Liver (tissue), 9 donors: ENCODE results near the gene WIPF1. TPM values are rescaled to one million over a fixed set of nuclear protein-coding genes. Genes with fewer than 3 reads are reported as not detected.

Experiments used
- DNase-seq: peaks from one replicate; pipeline ENCODE4 v3.0.0-alpha.2; 2017; ENCODE audit warnings: low spot score
- H3K27ac ChIP-seq, 2 donors: one replicate each; pipeline ENCODE4 v1.7.0; 2013; ENCODE audit warnings: inconsistent platforms in 2 of 2, low read length in 2 of 2, control low read depth in 1 of 2, low read depth in 1 of 2, mild to moderate bottlenecking in 1 of 2
- H3K27me3 ChIP-seq, 4 donors: one replicate each; pipeline versions ENCODE4 v1.6.1 to v1.7.0; 2013; ENCODE audit warnings: low read length in 3 of 4, inconsistent platforms in 1 of 4, mild to moderate bottlenecking in 1 of 4, moderate library complexity in 1 of 4; ENCODE audit not compliant: control insufficient read depth in 4 of 4, insufficient read depth in 4 of 4
- H3K36me3 ChIP-seq, 4 donors: one replicate each; pipeline versions ENCODE4 v1.6.1 to v1.7.0; 2013; ENCODE audit warnings: low read length in 3 of 4, mild to moderate bottlenecking in 3 of 4, low read depth in 1 of 4, moderate library complexity in 1 of 4; ENCODE audit not compliant: control insufficient read depth in 4 of 4, insufficient read depth in 3 of 4
- H3K4me1 ChIP-seq, 4 donors: one replicate each; pipeline versions ENCODE4 v1.6.1 to v1.7.0; 2013; ENCODE audit warnings: low read length in 3 of 4, mild to moderate bottlenecking in 3 of 4, moderate library complexity in 1 of 4; ENCODE audit not compliant: control insufficient read depth in 4 of 4, insufficient read depth in 4 of 4
- H3K4me3 ChIP-seq, 3 donors: one replicate each; pipeline versions ENCODE4 v1.6.1 to v1.7.0; 2013; ENCODE audit warnings: low read length in 3 of 3, control low read depth in 1 of 3, low read depth in 1 of 3, mild to moderate bottlenecking in 1 of 3
- H3K9ac ChIP-seq, 2 donors: one replicate each; pipeline ENCODE4 v1.7.0; 2013; ENCODE audit warnings: low read length in 2 of 2, mild to moderate bottlenecking in 2 of 2, moderate library complexity in 2 of 2, control low read depth in 1 of 2, low read depth in 1 of 2
- H3K9me3 ChIP-seq, 4 donors: one replicate each; pipeline versions ENCODE4 v1.6.1 to v1.7.0; 2013; ENCODE audit warnings: low read length in 3 of 4; ENCODE audit not compliant: control insufficient read depth in 4 of 4
- EGR1 ChIP-seq, 2 donors: IDR thresholded peaks; 2 replicates each; pipeline ENCODE4 v1.6.1; 2016 to 2018; ENCODE audit warnings: antibody characterized with exemption in 2 of 2, low read depth in 2 of 2
- FOXA1 ChIP-seq: IDR thresholded peaks from 2 replicates; pipeline ENCODE4 v1.6.1; 2016; ENCODE audit warnings: antibody characterized with exemption
- FOXA2 ChIP-seq: IDR thresholded peaks from 2 replicates; pipeline ENCODE4 v1.6.1; 2016; ENCODE audit warnings: antibody characterized with exemption
- GABPA ChIP-seq, 2 donors: IDR thresholded peaks in 1 of 2; conservative IDR thresholded peaks in 1 of 2; 2 replicates each; pipeline ENCODE4 v1.6.1; 2016; ENCODE audit warnings: antibody characterized with exemption in 2 of 2, mild to moderate bottlenecking in 1 of 2, moderate library complexity in 1 of 2
- HNF4A ChIP-seq, 2 donors: conservative IDR thresholded peaks; 2 replicates each; pipeline ENCODE4 v1.6.1; 2016; ENCODE audit warnings: antibody characterized with exemption in 2 of 2, mild to moderate bottlenecking in 2 of 2
- HNF4G ChIP-seq: IDR thresholded peaks from 2 replicates; pipeline ENCODE4 v1.6.1; 2016; ENCODE audit warnings: antibody characterized with exemption
- JUND ChIP-seq, 2 donors: IDR thresholded peaks; 2 replicates each; pipeline ENCODE4 v1.6.1; 2016; ENCODE audit warnings: antibody characterized with exemption in 2 of 2
- NR2F2 ChIP-seq: IDR thresholded peaks from 2 replicates; pipeline ENCODE4 v1.6.1; 2016; ENCODE audit warnings: antibody characterized with exemption
- RAD21 ChIP-seq, 2 donors: IDR thresholded peaks; 2 replicates each; pipeline ENCODE4 v1.6.1; 2016; ENCODE audit warnings: antibody characterized with exemption in 2 of 2, mild to moderate bottlenecking in 2 of 2
- RXRA ChIP-seq, 2 donors: IDR thresholded peaks; 2 replicates each; pipeline ENCODE4 v1.6.1; 2017 to 2018; ENCODE audit warnings: antibody characterized with exemption in 2 of 2, mild to moderate bottlenecking in 1 of 2
- SP1 ChIP-seq: IDR thresholded peaks from 2 replicates; pipeline ENCODE4 v1.6.1; 2018; ENCODE audit warnings: antibody characterized with exemption, mild to moderate bottlenecking
- TAF1 ChIP-seq: conservative IDR thresholded peaks from 2 replicates; pipeline ENCODE4 v1.6.1; 2016; ENCODE audit warnings: antibody characterized with exemption, mild to moderate bottlenecking
- YY1 ChIP-seq: IDR thresholded peaks from 2 replicates; pipeline ENCODE4 v1.6.1; 2016; ENCODE audit warnings: antibody characterized with exemption, mild to moderate bottlenecking
- WGBS: extraction: QIAGEN DNeasy Blood & Tissue Kit; methylation state at CpG from one replicate; pipeline ENCODE4 v1.1.7; 2013; 5-methylcytosine and 5-hydroxymethylcytosine counted together
- polyA plus RNA-seq, 2 donors: library from polyadenylated mRNA; stranded (reverse) in 1 of 2; unstranded in 1 of 2; fragments of 200-250 nt in 1 of 2; fragments of >200 nt in 1 of 2; fragmentation: Nextera tagmentation in 1 of 2; extraction: Ambion mirVana in 1 of 2; gene quantifications; one replicate each; pipeline versions ENCODE4 v1.2.1 to v1.2.3, GENCODE V29; 2013 to 2015
- total RNA-seq, 2 donors: library from RNA; depleted of rRNA; stranded (reverse); fragments of >200 nt; gene quantifications; one replicate each; pipeline ENCODE4 v1.2.3, GENCODE V29; 2014
- TF ChIP-seq, protein P1 (sequence below): IDR thresholded peaks from 2 replicates; pipeline ENCODE4 v1.6.1; 2016; ENCODE audit warnings: antibody characterized with exemption
- TF ChIP-seq, protein P2 (sequence below): IDR thresholded peaks from 2 replicates; pipeline ENCODE4 v1.6.1; 2016; ENCODE audit warnings: antibody characterized with exemption
- TF ChIP-seq, protein P3 (sequence below): fragments of 150-350 bp; IDR thresholded peaks from 2 replicates; pipeline ENCODE4 v1.5.1; 2017; ENCODE audit warnings: improper control_type of control experiment, low read depth, low read length; ENCODE audit not compliant: missing input control
- TF ChIP-seq, protein P4 (sequence below): IDR thresholded peaks from 2 replicates; pipeline ENCODE4 v1.6.1; 2016; ENCODE audit warnings: antibody characterized with exemption, mild to moderate bottlenecking
- TF ChIP-seq, protein P5 (sequence below): IDR thresholded peaks from 2 replicates; pipeline ENCODE4 v1.6.1; 2016; ENCODE audit warnings: antibody characterized with exemption
- donor health status: healthy.
- donor health status: healthy.
- donor health status: healthy.
- donor health status: healthy.
- donor health status: healthy.

WIPF1 gene
- total and polyA plus RNA-seq, 4 donors = 4.7 to 7.7 (median 6.3) TPM

DNA sequence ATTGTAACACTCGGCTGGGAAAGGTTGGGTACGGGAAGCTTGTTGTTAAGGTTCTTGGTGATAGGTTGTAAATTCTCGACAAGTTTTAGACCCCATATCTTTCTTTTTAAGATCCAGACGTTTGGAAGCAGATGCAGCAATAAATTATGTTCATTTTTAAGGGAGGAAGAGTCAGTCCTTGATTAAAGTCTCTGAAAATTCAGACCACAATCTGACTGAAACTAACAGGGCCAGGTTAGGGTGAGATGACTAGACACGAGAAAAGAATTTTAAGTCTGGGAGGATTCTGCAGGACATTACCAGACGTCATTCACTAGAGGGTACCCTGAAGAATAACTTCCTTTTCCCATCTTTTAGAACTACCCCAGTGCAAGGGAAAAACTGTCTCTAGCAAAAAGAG, 16.1 kb downstream of the WIPF1 start:
- Histone ChIP-seq H3K9me3 (no peaks in the 10 kb centered on the region), H3K27me3 (no peaks in the 10 kb centered on the region), H3K9ac (no peak overlapping the region), H3K27ac (no peak overlapping the region), H3K4me3 (no peak overlapping the region), H3K4me1 (peaks cover 0 to 15% (median 10%) of the 10 kb centered on the region in 4 donors), H3K36me3 (peaks cover 0 to 2% (median 0%) of the 10 kb centered on the region in 4 donors)
- TF ChIP-seq HNF4A (conservative IDR thresholded peaks at IDR 0.05) (no peak), NR2F2 (no peak), YY1 (no peak), HNF4G (no peak), FOXA1 (no peak), SP1 (no peak), EGR1 (IDR thresholded peaks at IDR 0.05; ENCODE audit: low read depth in 2 of 2) (no peak), GABPA (IDR thresholded peaks at IDR 0.05 in 1 of 2, conservative IDR thresholded peaks at IDR 0.05 in 1 of 2) (no peak), JUND (IDR thresholded peaks at IDR 0.05) (no peak), TAF1 (no peak), RXRA (IDR thresholded peaks at IDR 0.05) (no peak), FOXA2 (no peak), RAD21 (IDR thresholded peaks at IDR 0.05) (no peak)
- TF ChIP-seq, protein P1, sequence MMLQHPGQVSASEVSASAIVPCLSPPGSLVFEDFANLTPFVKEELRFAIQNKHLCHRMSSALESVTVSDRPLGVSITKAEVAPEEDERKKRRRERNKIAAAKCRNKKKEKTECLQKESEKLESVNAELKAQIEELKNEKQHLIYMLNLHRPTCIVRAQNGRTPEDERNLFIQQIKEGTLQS = no peak
- TF ChIP-seq, protein P2, sequence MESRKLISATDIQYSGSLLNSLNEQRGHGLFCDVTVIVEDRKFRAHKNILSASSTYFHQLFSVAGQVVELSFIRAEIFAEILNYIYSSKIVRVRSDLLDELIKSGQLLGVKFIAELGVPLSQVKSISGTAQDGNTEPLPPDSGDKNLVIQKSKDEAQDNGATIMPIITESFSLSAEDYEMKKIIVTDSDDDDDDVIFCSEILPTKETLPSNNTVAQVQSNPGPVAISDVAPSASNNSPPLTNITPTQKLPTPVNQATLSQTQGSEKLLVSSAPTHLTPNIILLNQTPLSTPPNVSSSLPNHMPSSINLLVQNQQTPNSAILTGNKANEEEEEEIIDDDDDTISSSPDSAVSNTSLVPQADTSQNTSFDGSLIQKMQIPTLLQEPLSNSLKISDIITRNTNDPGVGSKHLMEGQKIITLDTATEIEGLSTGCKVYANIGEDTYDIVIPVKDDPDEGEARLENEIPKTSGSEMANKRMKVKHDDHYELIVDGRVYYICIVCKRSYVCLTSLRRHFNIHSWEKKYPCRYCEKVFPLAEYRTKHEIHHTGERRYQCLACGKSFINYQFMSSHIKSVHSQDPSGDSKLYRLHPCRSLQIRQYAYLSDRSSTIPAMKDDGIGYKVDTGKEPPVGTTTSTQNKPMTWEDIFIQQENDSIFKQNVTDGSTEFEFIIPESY = no peak
- TF ChIP-seq, protein P3, sequence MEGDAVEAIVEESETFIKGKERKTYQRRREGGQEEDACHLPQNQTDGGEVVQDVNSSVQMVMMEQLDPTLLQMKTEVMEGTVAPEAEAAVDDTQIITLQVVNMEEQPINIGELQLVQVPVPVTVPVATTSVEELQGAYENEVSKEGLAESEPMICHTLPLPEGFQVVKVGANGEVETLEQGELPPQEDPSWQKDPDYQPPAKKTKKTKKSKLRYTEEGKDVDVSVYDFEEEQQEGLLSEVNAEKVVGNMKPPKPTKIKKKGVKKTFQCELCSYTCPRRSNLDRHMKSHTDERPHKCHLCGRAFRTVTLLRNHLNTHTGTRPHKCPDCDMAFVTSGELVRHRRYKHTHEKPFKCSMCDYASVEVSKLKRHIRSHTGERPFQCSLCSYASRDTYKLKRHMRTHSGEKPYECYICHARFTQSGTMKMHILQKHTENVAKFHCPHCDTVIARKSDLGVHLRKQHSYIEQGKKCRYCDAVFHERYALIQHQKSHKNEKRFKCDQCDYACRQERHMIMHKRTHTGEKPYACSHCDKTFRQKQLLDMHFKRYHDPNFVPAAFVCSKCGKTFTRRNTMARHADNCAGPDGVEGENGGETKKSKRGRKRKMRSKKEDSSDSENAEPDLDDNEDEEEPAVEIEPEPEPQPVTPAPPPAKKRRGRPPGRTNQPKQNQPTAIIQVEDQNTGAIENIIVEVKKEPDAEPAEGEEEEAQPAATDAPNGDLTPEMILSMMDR = no peak
- TF ChIP-seq, protein P4, sequence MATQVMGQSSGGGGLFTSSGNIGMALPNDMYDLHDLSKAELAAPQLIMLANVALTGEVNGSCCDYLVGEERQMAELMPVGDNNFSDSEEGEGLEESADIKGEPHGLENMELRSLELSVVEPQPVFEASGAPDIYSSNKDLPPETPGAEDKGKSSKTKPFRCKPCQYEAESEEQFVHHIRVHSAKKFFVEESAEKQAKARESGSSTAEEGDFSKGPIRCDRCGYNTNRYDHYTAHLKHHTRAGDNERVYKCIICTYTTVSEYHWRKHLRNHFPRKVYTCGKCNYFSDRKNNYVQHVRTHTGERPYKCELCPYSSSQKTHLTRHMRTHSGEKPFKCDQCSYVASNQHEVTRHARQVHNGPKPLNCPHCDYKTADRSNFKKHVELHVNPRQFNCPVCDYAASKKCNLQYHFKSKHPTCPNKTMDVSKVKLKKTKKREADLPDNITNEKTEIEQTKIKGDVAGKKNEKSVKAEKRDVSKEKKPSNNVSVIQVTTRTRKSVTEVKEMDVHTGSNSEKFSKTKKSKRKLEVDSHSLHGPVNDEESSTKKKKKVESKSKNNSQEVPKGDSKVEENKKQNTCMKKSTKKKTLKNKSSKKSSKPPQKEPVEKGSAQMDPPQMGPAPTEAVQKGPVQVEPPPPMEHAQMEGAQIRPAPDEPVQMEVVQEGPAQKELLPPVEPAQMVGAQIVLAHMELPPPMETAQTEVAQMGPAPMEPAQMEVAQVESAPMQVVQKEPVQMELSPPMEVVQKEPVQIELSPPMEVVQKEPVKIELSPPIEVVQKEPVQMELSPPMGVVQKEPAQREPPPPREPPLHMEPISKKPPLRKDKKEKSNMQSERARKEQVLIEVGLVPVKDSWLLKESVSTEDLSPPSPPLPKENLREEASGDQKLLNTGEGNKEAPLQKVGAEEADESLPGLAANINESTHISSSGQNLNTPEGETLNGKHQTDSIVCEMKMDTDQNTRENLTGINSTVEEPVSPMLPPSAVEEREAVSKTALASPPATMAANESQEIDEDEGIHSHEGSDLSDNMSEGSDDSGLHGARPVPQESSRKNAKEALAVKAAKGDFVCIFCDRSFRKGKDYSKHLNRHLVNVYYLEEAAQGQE = no peak
- TF ChIP-seq, protein P5, sequence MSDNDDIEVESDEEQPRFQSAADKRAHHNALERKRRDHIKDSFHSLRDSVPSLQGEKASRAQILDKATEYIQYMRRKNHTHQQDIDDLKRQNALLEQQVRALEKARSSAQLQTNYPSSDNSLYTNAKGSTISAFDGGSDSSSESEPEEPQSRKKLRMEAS = no peak
- WGBS = 83% methylated on average over 6 of the region's 6 CpGs
- DNase-seq = no peak
